Uterus (tissue), 2 donors: ENCODE data around the gene DNAJC7.

ENCODE experiments used
- POLR2A ChIP-seq, 2 donors: fragments of 450-650 bp; IDR thresholded peaks; one replicate each; pipeline ENCODE4 v1.6.1; 2016; ENCODE audit warnings: antibody characterized with exemption in 2 of 2, mild to moderate bottlenecking in 1 of 2, moderate library complexity in 1 of 2
- TF ChIP-seq, protein P1 (sequence below), 4 experiments: fragments of 200-600 bp in 2 of 4; fragments of 450-650 bp in 2 of 4; sonication (generic) in 2 of 4; IDR thresholded peaks; one replicate each; pipeline ENCODE4 v1.5.1; 2016 to 2019; ENCODE audit warnings: antibody characterized with exemption in 4 of 4, mild to moderate bottlenecking in 2 of 4, moderate library complexity in 1 of 4

- TF ChIP-seq, protein P1, sequence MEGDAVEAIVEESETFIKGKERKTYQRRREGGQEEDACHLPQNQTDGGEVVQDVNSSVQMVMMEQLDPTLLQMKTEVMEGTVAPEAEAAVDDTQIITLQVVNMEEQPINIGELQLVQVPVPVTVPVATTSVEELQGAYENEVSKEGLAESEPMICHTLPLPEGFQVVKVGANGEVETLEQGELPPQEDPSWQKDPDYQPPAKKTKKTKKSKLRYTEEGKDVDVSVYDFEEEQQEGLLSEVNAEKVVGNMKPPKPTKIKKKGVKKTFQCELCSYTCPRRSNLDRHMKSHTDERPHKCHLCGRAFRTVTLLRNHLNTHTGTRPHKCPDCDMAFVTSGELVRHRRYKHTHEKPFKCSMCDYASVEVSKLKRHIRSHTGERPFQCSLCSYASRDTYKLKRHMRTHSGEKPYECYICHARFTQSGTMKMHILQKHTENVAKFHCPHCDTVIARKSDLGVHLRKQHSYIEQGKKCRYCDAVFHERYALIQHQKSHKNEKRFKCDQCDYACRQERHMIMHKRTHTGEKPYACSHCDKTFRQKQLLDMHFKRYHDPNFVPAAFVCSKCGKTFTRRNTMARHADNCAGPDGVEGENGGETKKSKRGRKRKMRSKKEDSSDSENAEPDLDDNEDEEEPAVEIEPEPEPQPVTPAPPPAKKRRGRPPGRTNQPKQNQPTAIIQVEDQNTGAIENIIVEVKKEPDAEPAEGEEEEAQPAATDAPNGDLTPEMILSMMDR (IDR thresholded peaks at IDR 0.05): no peak
- TF ChIP-seq POLR2A (IDR thresholded peaks at IDR 0.05): no peak
Observed at GRCh38 chr17:41975099-41976083, 41.8 kb downstream of the DNAJC7 start.
